Memory B cell (primary cell): ENCODE data around the gene ALDH4A1.

ENCODE experiments used
- ATAC-seq: fragments of 150-1000 bp; cut with Tn5 transposase; 2 replicates; pipeline ENCODE4 v1.10.0; 2021; ENCODE audit warnings: low read depth, mild to moderate bottlenecking, moderate library complexity
- DNase-seq, 2 donors: peaks; one replicate each; pipeline ENCODE4 v3.0.0; 2022; ENCODE audit warnings: low spot score in 2 of 2
- H3K27ac Mint-ChIP-seq: one replicate; pipeline ENCODE4 v1.8.0; 2022; ENCODE audit warnings: mild to moderate bottlenecking, moderate library complexity, mixed read lengths
- H3K27me3 Mint-ChIP-seq: one replicate; pipeline ENCODE4 v1.8.0; 2022; ENCODE audit warnings: mixed read lengths
- H3K36me3 Mint-ChIP-seq: one replicate; pipeline ENCODE4 v1.8.0; 2022; ENCODE audit warnings: mild to moderate bottlenecking, mixed read lengths
- H3K4me1 Mint-ChIP-seq: one replicate; pipeline ENCODE4 v1.8.0; 2022; ENCODE audit warnings: mixed read lengths
- H3K4me3 Mint-ChIP-seq: one replicate; pipeline ENCODE4 v1.8.0; 2022; ENCODE audit warnings: mild to moderate bottlenecking, moderate library complexity, mixed read lengths
- H3K9me3 Mint-ChIP-seq: one replicate; pipeline ENCODE4 v1.8.0; 2022; ENCODE audit warnings: mixed read lengths

Gene ALDH4A1

GRCh38 chr1:18830596-18830995 is 71.8 kb downstream of the ALDH4A1 start:
- Mint-ChIP-seq H3K27ac (no peak overlapping the region), H3K9me3 (peaks cover 5% of the 10 kb centered on the region), H3K27me3 (peaks cover 13% of the 10 kb centered on the region), H3K4me3 (no peak overlapping the region), H3K36me3 (peaks cover 4% of the 10 kb centered on the region), H3K4me1 (peaks cover 2% of the 10 kb centered on the region)
- ATAC-seq (no peak), DNase-seq (no peak)

- no peak for ATAC-seq
- Mint-ChIP-seq H3K4me1 (peaks cover 3% of the 10 kb centered on the region), H3K27me3 (peaks cover 15% of the 10 kb centered on the region), H3K9me3 (peaks cover 8% of the 10 kb centered on the region), H3K4me3 (no peak overlapping the region), H3K27ac (no peak overlapping the region), H3K36me3 (peaks cover 5% of the 10 kb centered on the region)
- DNase-seq: no peak
These were observed 72.7 kb downstream of the ALDH4A1 start for GRCh38 chr1:18829671-18830070.

GRCh38 chr1:18828224-18828623 is 74.1 kb downstream of the ALDH4A1 start:
- Mint-ChIP-seq H3K4me3 (no peak overlapping the region), H3K27me3 (peaks cover 20% of the 10 kb centered on the region), H3K27ac (no peak overlapping the region), H3K36me3 (peaks cover 5% of the 10 kb centered on the region), H3K4me1 (peaks cover 3% of the 10 kb centered on the region), H3K9me3 (peaks cover 8% of the 10 kb centered on the region)
- DNase-seq (no peak), ATAC-seq (no peak)

- ATAC-seq (no peak), DNase-seq (no peak)
- Mint-ChIP-seq H3K27me3 (peaks cover 32% of the 10 kb centered on the region), H3K4me1 (peaks cover 3% of the 10 kb centered on the region), H3K36me3 (peaks cover 5% of the 10 kb centered on the region), H3K4me3 (no peak overlapping the region), H3K27ac (no peak overlapping the region), H3K9me3 (peaks cover 8% of the 10 kb centered on the region)
These were observed 78.9 kb downstream of the ALDH4A1 start for GRCh38 chr1:18823438-18823837.
